ENCODE results near the gene MEF2C. TPM values are rescaled to one million over a fixed set of nuclear protein-coding genes. Genes with fewer than 3 reads are reported as not detected.

The MEF2C gene
- total RNA-seq, 1 donor from 2014 or later = 29.6 TPM

GRCh38 chr5:88748666-88749065 is 134.3 kb downstream of the MEF2C start:
- Mint-ChIP-seq H3K4me1 (ENCODE audit: low read depth) (peaks cover 10% of the 10 kb centered on the region), H3K27ac (ENCODE audit: unreplicated experiment) (no peak overlapping the region), H3K27me3 (ENCODE audit: low read depth) (no peaks in the 10 kb centered on the region), H3K9me3 (ENCODE audit: low read depth) (peaks cover 6% of the 10 kb centered on the region), H3K4me3 (ENCODE audit: unreplicated experiment) (no peak overlapping the region), H3K36me3 (ENCODE audit: low read depth) (peaks cover 25% of the 10 kb centered on the region)
- TF ChIP-seq, protein P1, sequence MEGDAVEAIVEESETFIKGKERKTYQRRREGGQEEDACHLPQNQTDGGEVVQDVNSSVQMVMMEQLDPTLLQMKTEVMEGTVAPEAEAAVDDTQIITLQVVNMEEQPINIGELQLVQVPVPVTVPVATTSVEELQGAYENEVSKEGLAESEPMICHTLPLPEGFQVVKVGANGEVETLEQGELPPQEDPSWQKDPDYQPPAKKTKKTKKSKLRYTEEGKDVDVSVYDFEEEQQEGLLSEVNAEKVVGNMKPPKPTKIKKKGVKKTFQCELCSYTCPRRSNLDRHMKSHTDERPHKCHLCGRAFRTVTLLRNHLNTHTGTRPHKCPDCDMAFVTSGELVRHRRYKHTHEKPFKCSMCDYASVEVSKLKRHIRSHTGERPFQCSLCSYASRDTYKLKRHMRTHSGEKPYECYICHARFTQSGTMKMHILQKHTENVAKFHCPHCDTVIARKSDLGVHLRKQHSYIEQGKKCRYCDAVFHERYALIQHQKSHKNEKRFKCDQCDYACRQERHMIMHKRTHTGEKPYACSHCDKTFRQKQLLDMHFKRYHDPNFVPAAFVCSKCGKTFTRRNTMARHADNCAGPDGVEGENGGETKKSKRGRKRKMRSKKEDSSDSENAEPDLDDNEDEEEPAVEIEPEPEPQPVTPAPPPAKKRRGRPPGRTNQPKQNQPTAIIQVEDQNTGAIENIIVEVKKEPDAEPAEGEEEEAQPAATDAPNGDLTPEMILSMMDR (IDR thresholded peaks at IDR 0.05) = no peak
- DNase-seq (ENCODE audit: low spot score) = no peak

- TF ChIP-seq, protein P1 (IDR thresholded peaks at IDR 0.05) = no peak
- Mint-ChIP-seq H3K27ac (ENCODE audit: unreplicated experiment) (no peak overlapping the region), H3K36me3 (ENCODE audit: low read depth) (peaks cover 22% of the 10 kb centered on the region), H3K4me1 (ENCODE audit: low read depth) (peaks cover 10% of the 10 kb centered on the region), H3K9me3 (ENCODE audit: low read depth) (no peaks in the 10 kb centered on the region), H3K4me3 (ENCODE audit: unreplicated experiment) (no peak overlapping the region), H3K27me3 (ENCODE audit: low read depth) (no peaks in the 10 kb centered on the region)
- DNase-seq (ENCODE audit: low spot score) = no peak
These were observed 136.5 kb downstream of the MEF2C start for GRCh38 chr5:88746438-88746882.

- no peak for DNase-seq (ENCODE audit: low spot score)
- TF ChIP-seq, protein P1 (IDR thresholded peaks at IDR 0.05) = no peak
- Mint-ChIP-seq H3K27me3 (ENCODE audit: low read depth) (no peaks in the 10 kb centered on the region), H3K27ac (ENCODE audit: unreplicated experiment) (no peak overlapping the region), H3K9me3 (ENCODE audit: low read depth) (no peaks in the 10 kb centered on the region), H3K4me3 (ENCODE audit: unreplicated experiment) (no peak overlapping the region), H3K4me1 (ENCODE audit: low read depth) (peaks cover 10% of the 10 kb centered on the region), H3K36me3 (ENCODE audit: low read depth) (peaks cover 17% of the 10 kb centered on the region)
These were observed 137.8 kb downstream of the MEF2C start for GRCh38 chr5:88745093-88745696.

DNA sequence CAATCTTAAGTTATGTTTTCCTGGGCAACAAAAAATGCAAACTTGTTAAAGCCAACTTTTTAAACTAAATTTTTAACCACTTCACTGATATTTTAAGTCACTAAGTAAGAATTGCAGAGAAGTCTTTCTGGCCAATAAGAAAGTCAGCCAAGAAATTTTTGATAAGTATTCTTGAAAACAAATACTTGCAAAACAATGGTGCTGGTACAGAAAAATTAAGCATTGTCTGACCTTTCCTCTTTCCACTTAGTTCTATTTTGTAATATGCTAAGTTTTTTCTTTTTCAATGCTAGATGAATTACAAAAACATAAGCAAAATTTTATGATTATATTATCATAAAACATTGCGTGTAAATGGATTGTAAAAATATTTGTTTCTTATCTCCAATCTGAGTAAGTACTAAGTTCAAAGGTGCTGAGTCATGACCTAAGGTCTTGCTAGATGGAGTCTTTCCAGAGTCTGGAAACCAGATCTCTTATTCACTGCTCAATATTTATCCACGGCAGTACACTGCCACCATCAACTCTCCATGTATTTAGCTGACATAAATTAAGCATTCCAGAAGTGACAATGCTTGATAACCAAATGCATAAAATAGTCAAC is 139.7 kb downstream of the MEF2C start:
- TF ChIP-seq, protein P1 (IDR thresholded peaks at IDR 0.05) = no peak

DNA sequence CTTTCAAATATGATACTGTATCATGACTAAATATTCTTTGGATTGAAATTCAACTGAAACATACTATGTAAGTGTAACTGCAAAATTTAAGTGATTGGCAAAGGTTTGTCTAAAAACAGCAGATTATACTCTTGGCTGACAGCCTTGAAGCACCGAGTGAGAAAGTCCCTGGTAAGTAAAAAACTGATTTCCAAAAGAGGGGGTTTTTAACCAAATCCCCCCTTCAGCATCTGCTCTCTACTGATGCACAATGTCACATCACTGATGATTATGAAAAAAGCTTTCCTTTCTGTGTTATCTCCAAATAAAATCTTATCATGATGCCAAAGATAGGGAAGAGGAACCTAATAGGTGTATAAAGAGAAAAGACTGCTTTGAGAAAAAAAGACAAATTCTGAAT is 141.0 kb downstream of the MEF2C start:
- Mint-ChIP-seq H3K9me3 (ENCODE audit: low read depth) (no peaks in the 10 kb centered on the region), H3K27ac (ENCODE audit: unreplicated experiment) (no peak overlapping the region)
- TF ChIP-seq, protein P1 (IDR thresholded peaks at IDR 0.05) = no peak

More for the DNA sequence above, 139.7 kb downstream of the MEF2C start:
- Mint-ChIP-seq H3K4me3 (ENCODE audit: unreplicated experiment) (no peak overlapping the region), H3K27me3 (ENCODE audit: low read depth) (no peaks in the 10 kb centered on the region), H3K9me3 (ENCODE audit: low read depth) (no peaks in the 10 kb centered on the region), H3K36me3 (ENCODE audit: low read depth) (peaks cover 12% of the 10 kb centered on the region), H3K27ac (ENCODE audit: unreplicated experiment) (no peak overlapping the region), H3K4me1 (ENCODE audit: low read depth) (peaks cover 8% of the 10 kb centered on the region)
- DNase-seq (ENCODE audit: low spot score) = no peak

More for the DNA sequence above, 141.0 kb downstream of the MEF2C start:
- no peak overlapping the region for H3K4me3 Mint-ChIP-seq (ENCODE audit: unreplicated experiment)
- H3K4me1 Mint-ChIP-seq (ENCODE audit: low read depth) = peaks cover 8% of the 10 kb centered on the region
- peaks cover 15% of the 10 kb centered on the region for H3K36me3 Mint-ChIP-seq (ENCODE audit: low read depth)
- no peaks in the 10 kb centered on the region for H3K27me3 Mint-ChIP-seq (ENCODE audit: low read depth)
- no peak for DNase-seq (ENCODE audit: low spot score)

All from chondrocyte (in vitro differentiated cells).